GM10266 (cell line): ENCODE data around the gene MCF2L.

Experiments
- DNase-seq: peaks from one replicate; pipeline ENCODE4 v3.0.0; 2012; ENCODE audit errors: extremely low spot score
- CTCF ChIP-seq: IDR thresholded peaks from 2 replicates; pipeline ENCODE4 v1.5.1; 2012; ENCODE audit warnings: mild to moderate bottlenecking, low read depth; ENCODE audit not compliant: control insufficient read depth, insufficient read depth; ENCODE audit errors: missing control alignments

Gene MCF2L

GRCh38 chr13:113083402-113084061 is 114.5 kb downstream of the MCF2L start:
- no peak for DNase-seq
- no peak for TF ChIP-seq CTCF

GRCh38 chr13:113084094-113084942 is 115.3 kb downstream of the MCF2L start:
- TF ChIP-seq CTCF = no peak
- no peak for DNase-seq

DNA sequence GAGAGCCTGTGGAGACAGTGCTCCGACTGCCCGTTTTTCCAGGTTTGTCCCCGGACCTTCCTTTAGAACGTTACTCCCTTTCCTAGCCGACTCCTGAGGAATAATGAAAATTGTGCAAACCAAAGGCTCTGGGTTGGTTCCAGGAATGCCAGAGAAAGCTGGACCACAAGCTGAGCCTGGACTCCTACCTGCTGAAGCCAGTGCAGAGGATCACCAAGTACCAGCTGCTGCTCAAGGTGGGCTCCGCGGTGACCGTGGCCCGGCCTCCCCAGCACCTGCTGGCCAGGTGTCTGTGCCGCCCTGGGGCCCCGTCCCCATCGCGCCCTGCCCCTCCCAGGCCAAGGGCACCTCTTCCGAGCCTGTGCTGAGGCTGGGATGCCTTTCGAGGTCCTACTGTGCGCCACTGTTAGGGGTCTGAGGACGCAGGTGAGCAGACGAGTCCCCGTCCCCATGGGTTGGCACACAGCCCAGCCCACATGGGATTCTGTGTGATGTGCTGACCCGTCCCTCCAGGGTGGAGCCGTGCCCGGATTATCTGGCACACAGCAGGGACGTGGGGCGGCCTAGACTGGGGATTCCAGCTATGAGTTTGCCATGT is 116.0 kb downstream of the MCF2L start:
- DNase-seq = no peak
- TF ChIP-seq CTCF = no peak

DNA sequence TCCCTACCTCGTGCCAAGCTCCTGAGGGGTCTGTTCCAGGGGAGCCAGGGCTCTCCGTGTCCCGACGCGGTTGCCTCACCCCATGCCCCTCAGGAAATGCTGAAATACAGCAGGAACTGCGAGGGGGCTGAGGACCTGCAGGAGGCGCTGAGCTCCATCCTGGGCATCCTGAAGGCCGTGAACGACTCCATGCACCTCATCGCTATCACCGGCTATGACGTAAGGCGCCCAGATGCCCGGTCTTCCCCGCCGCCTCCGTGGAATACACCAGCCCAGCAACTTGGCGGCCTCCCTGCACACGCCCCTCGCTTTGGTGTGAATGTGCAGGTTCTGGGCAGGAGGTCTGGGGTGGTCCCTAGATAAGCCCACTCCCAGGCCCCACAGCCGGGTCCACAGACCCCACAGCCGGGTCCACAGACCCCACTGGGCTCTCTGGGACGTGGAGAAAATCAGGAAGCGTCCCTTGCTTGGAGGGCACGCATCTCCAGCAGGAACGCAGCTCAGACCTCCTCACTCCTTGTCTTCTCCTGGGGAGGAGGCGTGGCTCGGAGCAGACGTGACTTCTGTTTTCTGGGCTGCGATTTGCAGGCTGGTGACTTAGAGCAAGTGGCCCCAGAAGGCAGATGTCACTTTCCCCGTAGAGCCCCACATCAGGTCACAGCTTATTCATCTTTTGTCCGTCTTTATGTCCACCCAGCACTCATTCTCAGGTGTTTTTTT is 117.2 kb downstream of the MCF2L start:
- no peak for TF ChIP-seq CTCF
- DNase-seq = no peak

DNA sequence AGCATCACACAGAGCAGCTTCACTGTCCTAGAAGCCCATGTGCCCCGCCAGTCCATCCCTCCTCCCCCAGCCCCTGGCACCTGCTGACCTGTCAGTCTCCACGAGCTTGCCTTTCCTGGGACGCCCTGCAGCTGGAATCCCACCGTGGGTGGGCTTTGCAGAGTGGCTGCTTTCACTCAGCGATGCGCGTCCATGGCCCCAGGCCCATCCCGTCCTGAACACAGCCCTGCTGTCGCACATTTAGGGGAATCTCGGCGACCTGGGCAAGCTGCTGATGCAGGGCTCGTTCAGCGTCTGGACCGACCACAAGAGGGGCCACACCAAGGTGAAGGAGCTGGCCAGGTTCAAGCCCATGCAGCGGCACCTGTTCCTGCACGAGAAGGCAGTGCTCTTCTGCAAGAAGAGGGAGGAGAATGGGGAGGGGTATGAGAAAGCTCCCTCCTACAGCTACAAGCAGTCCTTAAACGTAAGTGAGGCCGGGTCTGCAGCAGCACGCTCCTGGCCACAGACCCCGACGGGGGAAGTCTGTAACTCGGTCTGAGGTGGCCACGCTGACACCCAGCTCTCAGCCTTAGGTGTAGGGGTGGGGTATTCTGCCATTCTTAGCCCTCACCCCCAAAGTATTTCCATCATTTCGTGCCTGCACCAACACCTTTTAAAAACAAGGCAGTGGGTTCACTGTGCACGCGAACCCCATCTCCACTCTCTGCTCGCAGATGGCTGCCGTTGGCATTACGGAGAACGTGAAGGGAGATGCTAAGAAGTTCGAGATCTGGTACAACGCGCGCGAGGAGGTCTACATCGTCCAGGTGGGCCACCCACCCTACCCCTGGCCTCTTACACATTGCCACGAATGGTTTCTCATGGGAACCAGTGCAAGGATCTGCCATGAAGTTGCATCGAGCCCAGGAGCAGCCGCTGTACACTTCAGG is 118.2 kb downstream of the MCF2L start:
- no peak for DNase-seq
- TF ChIP-seq CTCF = no peak

DNA sequence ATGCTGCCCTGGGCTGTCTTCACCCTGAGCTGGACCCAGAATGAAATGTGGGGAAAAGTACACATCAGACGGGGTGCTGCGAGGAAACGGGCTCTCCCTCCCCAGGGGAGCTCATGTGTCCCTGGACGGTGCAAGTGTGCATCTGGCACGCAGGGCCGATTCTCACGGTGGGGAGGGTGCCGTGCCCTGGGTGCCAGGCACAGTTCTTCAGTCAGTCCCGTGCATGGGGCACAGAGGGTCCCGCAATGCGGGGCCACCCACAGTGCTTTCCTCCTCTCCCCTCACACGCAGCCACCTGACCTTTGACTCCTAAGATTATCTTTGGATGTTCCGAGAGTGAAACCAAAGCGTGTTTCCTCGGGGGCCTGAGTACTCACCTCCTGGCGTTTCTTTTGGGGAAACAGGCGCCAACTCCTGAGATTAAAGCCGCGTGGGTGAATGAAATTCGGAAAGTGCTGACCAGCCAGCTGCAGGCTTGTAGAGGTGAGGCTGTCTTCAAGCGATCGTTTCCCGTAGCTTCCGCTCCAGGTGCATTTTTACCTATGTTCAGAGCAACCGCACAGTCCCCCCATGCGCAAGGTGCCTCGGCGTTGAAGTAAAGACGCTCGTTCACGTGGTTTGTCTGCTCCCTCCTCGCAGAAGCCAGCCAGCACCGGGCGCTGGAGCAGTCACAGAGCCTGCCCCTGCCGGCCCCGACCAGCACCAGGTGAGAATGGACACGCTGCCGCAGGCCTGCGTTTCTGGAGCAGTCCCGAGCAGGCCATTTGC is 119.1 kb downstream of the MCF2L start:
- DNase-seq = no peak
- no peak for TF ChIP-seq CTCF
